HepG2 (cell line): Measurements from ENCODE around the gene VAC14. TPM values are rescaled to one million over a fixed set of nuclear protein-coding genes. Genes with fewer than 3 reads are reported as not detected.

ENCODE experiments used
- CBX1 ChIP-seq: IDR thresholded peaks from one replicate; pipeline ENCODE4 v1.6.1; 2016; ENCODE audit warnings: antibody characterized with exemption, low read depth
- CHCHD3 ChIP-seq: sonication (generic); formaldehyde crosslinking; IDR thresholded peaks from 2 replicates; pipeline ENCODE4 v1.8.0; 2022; ENCODE audit warnings: mild to moderate bottlenecking, missing genetic modification reagents, moderate library complexity
- FOXA1 ChIP-seq, 2 experiments: fragments of 450-650 bp in 1 of 2; sonication (generic) in 1 of 2; formaldehyde crosslinking in 1 of 2; IDR thresholded peaks; 2 replicates each; pipeline versions ENCODE4 v1.4.0 to v1.6.1; 2016 to 2020; ENCODE audit warnings: missing genetic modification reagents in 1 of 2
- FUBP1 ChIP-seq: sonication (generic); formaldehyde crosslinking; IDR thresholded peaks from 2 replicates; pipeline ENCODE4 v1.5.1; 2020; ENCODE audit warnings: missing genetic modification reagents, mild to moderate bottlenecking, borderline replicate concordance
- GATAD1 ChIP-seq: IDR thresholded peaks from 2 replicates; pipeline ENCODE4 v1.6.1; 2016; ENCODE audit warnings: missing genetic modification reagents, missing compliant biosample characterization
- HMGXB4 ChIP-seq, 2 experiments: sonication (generic) in 1 of 2; formaldehyde crosslinking in 1 of 2; IDR thresholded peaks; 2 replicates each; pipeline versions ENCODE4 v1.4.0 to v1.6.1; 2018 to 2020; ENCODE audit warnings: missing genetic modification reagents in 2 of 2, borderline replicate concordance in 1 of 2, low read depth in 1 of 2, mild to moderate bottlenecking in 1 of 2, missing biosample characterization in 1 of 2
- KDM5B ChIP-seq: sonication (generic); formaldehyde crosslinking; IDR thresholded peaks from 2 replicates; pipeline ENCODE4 v1.4.0; 2020; ENCODE audit warnings: missing genetic modification reagents, mild to moderate bottlenecking, borderline replicate concordance
- LCORL ChIP-seq, 2 experiments: fragments of 450-650 bp in 1 of 2; sonication (generic) in 1 of 2; formaldehyde crosslinking in 1 of 2; IDR thresholded peaks; 2 replicates each; pipeline versions ENCODE4 v1.5.0 to v1.6.1; 2017 to 2020; ENCODE audit warnings: antibody characterized with exemption in 1 of 2, missing genetic modification reagents in 1 of 2
- MXD1 ChIP-seq: sonication (generic); formaldehyde crosslinking; IDR thresholded peaks from 2 replicates; pipeline ENCODE4 v1.4.0; 2020; ENCODE audit warnings: mild to moderate bottlenecking, missing genetic modification reagents
- NR2F1 ChIP-seq, 2 experiments: fragments of 450-650 bp in 1 of 2; formaldehyde crosslinking in 1 of 2; IDR thresholded peaks; 2 replicates each; pipeline versions ENCODE4 v1.5.0 to v1.6.1; 2016 to 2020; ENCODE audit warnings: mild to moderate bottlenecking in 1 of 2, missing compliant biosample characterization in 1 of 2, missing genetic modification reagents in 1 of 2, moderate library complexity in 1 of 2
- SETDB1 ChIP-seq: sonication (generic); formaldehyde crosslinking; IDR thresholded peaks from 2 replicates; pipeline ENCODE4 v1.5.1; 2020; ENCODE audit warnings: missing genetic modification reagents, mild to moderate bottlenecking, borderline replicate concordance
- TOE1 ChIP-seq: sonication (generic); formaldehyde crosslinking; IDR thresholded peaks from 2 replicates; pipeline ENCODE4 v1.4.0; 2020; ENCODE audit warnings: mild to moderate bottlenecking, missing genetic modification reagents
- U2AF1 ChIP-seq: fragments of 200-400 bp; formaldehyde crosslinking; optimal IDR thresholded peaks from 2 replicates; pipeline ENCODE3; 2017; ENCODE audit warnings: mild to moderate bottlenecking, low read depth, low read length
- ZC3H13 ChIP-seq: sonication (generic); formaldehyde crosslinking; IDR thresholded peaks from 2 replicates; pipeline ENCODE4 v1.8.1; 2023; ENCODE audit warnings: mild to moderate bottlenecking, missing genetic modification reagents, moderate library complexity
- ZFP36L2 ChIP-seq: sonication (generic); formaldehyde crosslinking; IDR thresholded peaks from 2 replicates; pipeline ENCODE4 v1.4.0; 2020; ENCODE audit warnings: missing genetic modification reagents
- ZFP91 ChIP-seq: sonication (generic); formaldehyde crosslinking; IDR thresholded peaks from 2 replicates; pipeline ENCODE4 v1.9.0; 2022; ENCODE audit warnings: missing genetic modification reagents, mild to moderate bottlenecking, borderline replicate concordance
- ZNF572 ChIP-seq: sonication (generic); formaldehyde crosslinking; IDR thresholded peaks from 2 replicates; pipeline ENCODE4 v1.5.1; 2020; ENCODE audit warnings: mild to moderate bottlenecking, missing genetic modification reagents
- ZNF746 ChIP-seq: sonication (generic); formaldehyde crosslinking; IDR thresholded peaks from 2 replicates; pipeline ENCODE4 v1.8.0; 2022; ENCODE audit warnings: mild to moderate bottlenecking, missing genetic modification reagents
- polyA plus RNA-seq, 8 experiments: library from polyadenylated mRNA; depleted of rRNA in 3 of 8; stranded (reverse) in 7 of 8; unstranded in 1 of 8; fragments of >200 nt; fragmentation: Illumina TruSeq in 4 of 8; extraction: Trizol in 4 of 8; gene quantifications; 2 replicates each; pipeline versions ENCODE4 v1.2.1 to v1.2.3, GENCODE V29; 2011 to 2016; ENCODE audit warnings: low read depth in 4 of 8, missing spikeins in 1 of 8, mixed read lengths in 1 of 8; ENCODE audit not compliant: insufficient read depth in 1 of 8
- total RNA-seq, 5 experiments: library from RNA; depleted of rRNA; stranded (reverse); fragments of >200 nt; fragmentation: Illumina TruSeq; extraction: Trizol; gene quantifications; 2 replicates each; pipeline ENCODE4 v1.2.3, GENCODE V29; 2016; ENCODE audit warnings: low read depth in 1 of 5

The VAC14 gene
- total and polyA plus RNA-seq, 2 of the 13 experiments (the other 11 are each of a cell fraction or from before 2014, with no cell fraction given): 23.5 to 24.6 TPM

GRCh38 chr16:70681382-70682238, 119.3 kb downstream of the VAC14 start (continued):
- no peak; the same call in none of the 2 replicates for TF ChIP-seq ZFP91 (CRISPR knock-in tag)
- TF ChIP-seq TOE1 (CRISPR knock-in tag): no peak
- TF ChIP-seq ZNF746: peak; percentile 98
- no peak for TF ChIP-seq ZC3H13 (CRISPR knock-in tag)
- TF ChIP-seq HMGXB4 (CRISPR knock-in tag; IDR thresholded peaks at IDR 0.05; ENCODE audit: borderline replicate concordance in 1 of 2, low read depth in 1 of 2): peak; percentile 17 to 49; a peak in 1 of 4 replicates
- TF ChIP-seq LCORL (IDR thresholded peaks at IDR 0.05): no peak
- TF ChIP-seq LCORL (CRISPR knock-in tag; IDR thresholded peaks at IDR 0.05): peak; percentile 98
- peak; percentile 41; the same call in 1 of the 2 replicates for TF ChIP-seq GATAD1 (CRISPR knock-in tag)
- TF ChIP-seq FOXA1 (IDR thresholded peaks at IDR 0.05): no peak
- peak; percentile 94 for TF ChIP-seq FOXA1 (CRISPR knock-in tag; IDR thresholded peaks at IDR 0.05)
- no peak for TF ChIP-seq CHCHD3 (CRISPR knock-in tag)
- peak; percentile 36 for TF ChIP-seq U2AF1
- TF ChIP-seq MXD1 (CRISPR knock-in tag): peak; percentile 90
- TF ChIP-seq NR2F1 (CRISPR knock-in tag; IDR thresholded peaks at IDR 0.05): peak in 1 of 2 experiments; percentile 43; a peak in 1 of 4 replicates
- TF ChIP-seq ZNF572: no peak
- no peak for TF ChIP-seq SETDB1
- TF ChIP-seq KDM5B: peak; percentile 77
- TF ChIP-seq CBX1: no peak
- no peak for TF ChIP-seq ZFP36L2
- TF ChIP-seq FUBP1 (CRISPR knock-in tag): no peak
